Tibial nerve (tissue), 4 donors: ENCODE measurements around the gene NR4A2.

Source experiments
- CTCF ChIP-seq, 5 experiments: fragments of 200-600 bp in 3 of 5; fragments of 450-650 bp in 2 of 5; sonication (generic) in 3 of 5; IDR thresholded peaks; one replicate each; pipeline ENCODE4 v1.5.1; 2016 to 2019; ENCODE audit warnings: antibody characterized with exemption in 5 of 5, mild to moderate bottlenecking in 3 of 5, moderate library complexity in 2 of 5
- EP300 ChIP-seq, 2 donors: sonication (generic); formaldehyde crosslinking; IDR thresholded peaks; one replicate each; pipeline ENCODE4 v1.6.1; 2017; ENCODE audit warnings: antibody characterized with exemption in 2 of 2, mild to moderate bottlenecking in 1 of 2
- POLR2A ChIP-seq, 2 donors: fragments of 450-650 bp; IDR thresholded peaks; one replicate each; pipeline ENCODE4 v1.6.1; 2017; ENCODE audit warnings: antibody characterized with exemption in 2 of 2, mild to moderate bottlenecking in 2 of 2, moderate library complexity in 2 of 2

DNA sequence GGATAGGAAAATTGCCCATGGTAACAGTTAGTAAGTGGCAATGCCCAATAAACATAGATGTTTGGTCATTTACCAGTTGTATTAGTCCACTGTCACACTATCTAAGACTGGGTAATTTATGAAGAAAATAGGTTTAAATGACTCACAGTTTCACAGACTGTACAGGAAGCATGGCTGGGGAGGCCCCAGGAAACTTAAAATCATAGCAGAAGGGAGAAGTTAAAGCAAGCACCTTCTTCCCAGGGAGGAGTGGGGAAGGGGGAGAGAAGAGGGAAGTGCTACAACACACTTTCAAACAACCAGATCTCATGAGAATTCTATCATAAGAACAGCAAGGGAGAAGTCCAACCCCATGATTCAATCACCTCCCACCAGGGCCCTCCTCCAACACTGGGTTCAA is 23.4 kb downstream of the NR4A2 start:
- TF ChIP-seq CTCF (IDR thresholded peaks at IDR 0.05) (no peak), POLR2A (IDR thresholded peaks at IDR 0.05) (no peak), EP300 (IDR thresholded peaks at IDR 0.05) (no peak)
